GM21423 (cell line): Measurements from ENCODE around the gene TNFRSF18.

ENCODE experiments used
- ATAC-seq: cut with Tn5 transposase; IDR thresholded peaks from one replicate; pipeline ENCODE4 v1.9.1; 2021; ENCODE audit warnings: mild to moderate bottlenecking, moderate library complexity; ENCODE audit not compliant: unreplicated experiment

The TNFRSF18 gene

DNA sequence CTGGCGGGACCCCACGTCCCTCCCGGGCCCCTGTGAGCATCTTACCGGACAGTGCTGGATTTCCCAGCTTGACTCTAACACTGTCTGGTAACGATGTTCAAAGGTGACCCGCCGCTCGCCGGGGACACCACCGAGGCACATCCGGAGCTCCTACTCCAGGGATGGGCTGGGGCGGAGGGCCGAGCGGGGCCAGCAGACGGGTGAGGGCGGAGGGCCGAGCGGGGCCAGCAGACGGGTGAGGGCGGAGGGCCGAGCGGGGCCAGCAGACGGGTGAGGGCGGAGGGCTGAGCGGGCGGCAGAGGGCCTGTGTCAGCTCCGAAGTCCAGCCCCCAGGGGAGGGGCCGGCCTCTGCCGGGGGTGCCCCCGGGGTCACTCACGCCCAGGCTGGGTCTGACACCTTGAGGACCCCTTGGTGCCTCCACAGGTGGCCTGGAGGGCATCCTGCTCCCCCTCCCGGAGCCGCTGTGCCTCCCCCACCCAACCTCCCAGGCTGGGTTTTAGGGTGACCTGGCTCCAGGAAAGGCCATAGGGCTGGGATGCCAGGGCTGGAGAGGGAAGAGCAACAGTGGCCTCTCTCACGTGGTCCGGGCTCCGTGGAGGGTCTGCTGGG lies 38.4 kb downstream of the TNFRSF18 start:
- no peak for ATAC-seq

DNA sequence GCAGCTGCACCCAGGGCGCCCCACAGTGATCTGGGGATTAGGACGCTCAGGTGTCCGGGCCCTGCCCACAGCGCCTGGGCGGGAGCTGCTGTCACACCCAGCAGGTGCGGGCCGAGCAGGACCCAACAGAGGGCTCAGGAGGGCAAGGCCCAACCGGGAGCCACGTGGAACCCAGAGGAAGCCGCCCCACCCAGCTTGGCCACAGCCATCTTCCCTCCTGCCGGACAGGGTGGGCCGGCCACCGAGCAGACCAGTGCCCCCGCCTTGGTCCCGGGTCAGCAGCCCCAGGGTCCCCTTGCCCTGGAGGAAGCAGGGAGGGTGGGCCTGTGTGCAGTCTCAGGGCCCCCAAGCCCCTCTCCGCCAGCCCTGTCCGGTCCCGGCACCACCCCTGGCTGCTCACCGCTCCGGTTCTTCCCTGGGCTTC lies 39.0 kb downstream of the TNFRSF18 start:
- ATAC-seq = no peak

DNA sequence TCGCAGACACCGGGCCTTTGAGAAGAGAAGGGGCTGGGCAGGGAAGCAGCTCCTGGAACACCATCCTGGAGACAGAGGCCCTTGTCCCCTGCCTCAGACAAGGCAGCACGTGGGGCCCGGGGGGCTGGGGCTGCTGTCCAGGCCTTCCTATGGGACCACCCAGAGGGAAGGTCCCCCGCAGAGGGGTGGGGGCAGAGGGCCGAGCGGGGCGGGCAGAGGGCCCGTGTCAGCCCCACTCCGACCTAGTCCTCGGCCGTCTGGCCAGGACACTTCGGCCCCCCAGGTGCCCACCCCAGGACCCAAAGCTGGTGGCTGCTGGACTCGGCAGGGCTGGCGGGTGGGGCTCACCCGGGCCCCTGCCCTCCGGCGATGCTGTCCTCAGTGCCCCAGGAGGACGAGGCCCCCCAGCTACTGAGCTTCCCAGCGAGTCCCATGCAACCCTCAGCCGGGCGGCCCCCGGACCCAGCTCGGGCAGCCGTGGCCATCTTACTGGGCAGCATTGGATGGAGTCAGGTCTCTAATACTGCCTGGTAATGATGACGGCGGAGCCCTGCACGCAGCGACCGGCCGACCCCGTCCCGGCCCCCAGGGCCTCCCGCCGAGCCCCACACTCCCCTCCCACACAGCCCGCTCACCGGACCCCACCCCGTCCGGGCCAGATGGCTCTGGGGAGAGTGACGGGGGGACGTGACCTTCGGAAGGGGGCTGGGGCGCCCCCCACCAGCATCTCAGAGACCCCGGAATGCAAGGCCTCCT lies 39.6 kb downstream of the TNFRSF18 start:
- ATAC-seq = no peak

GRCh38 chr1:1165900-1166421 lies 40.4 kb downstream of the TNFRSF18 start:
- no peak for ATAC-seq

DNA sequence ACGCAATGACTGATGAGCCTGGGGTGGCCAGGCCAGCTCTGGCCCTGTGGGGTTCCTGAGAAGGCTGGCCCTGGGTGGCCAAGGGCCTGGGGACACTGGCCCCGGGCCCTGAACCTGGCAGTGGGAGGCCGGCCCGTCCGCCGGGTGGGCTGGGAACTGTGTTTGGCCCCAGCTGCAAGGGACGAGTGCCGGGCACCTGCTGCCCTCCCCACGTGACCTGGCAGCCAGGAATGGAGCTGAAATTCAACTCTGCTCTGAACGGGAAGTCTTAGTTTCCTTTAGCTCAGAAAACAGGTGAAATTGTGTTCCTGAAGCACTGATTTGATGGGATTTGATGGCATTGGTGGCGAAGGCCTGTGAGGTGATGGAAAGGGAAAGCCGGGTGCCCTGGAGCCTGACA lies 40.9 kb downstream of the TNFRSF18 start:
- no peak for ATAC-seq

GRCh38 chr1:1164701-1165451 lies 41.5 kb downstream of the TNFRSF18 start:
- ATAC-seq = no peak

- ATAC-seq = no peak
Observed at GRCh38 chr1:1164361-1164700, 42.1 kb downstream of the TNFRSF18 start.

DNA sequence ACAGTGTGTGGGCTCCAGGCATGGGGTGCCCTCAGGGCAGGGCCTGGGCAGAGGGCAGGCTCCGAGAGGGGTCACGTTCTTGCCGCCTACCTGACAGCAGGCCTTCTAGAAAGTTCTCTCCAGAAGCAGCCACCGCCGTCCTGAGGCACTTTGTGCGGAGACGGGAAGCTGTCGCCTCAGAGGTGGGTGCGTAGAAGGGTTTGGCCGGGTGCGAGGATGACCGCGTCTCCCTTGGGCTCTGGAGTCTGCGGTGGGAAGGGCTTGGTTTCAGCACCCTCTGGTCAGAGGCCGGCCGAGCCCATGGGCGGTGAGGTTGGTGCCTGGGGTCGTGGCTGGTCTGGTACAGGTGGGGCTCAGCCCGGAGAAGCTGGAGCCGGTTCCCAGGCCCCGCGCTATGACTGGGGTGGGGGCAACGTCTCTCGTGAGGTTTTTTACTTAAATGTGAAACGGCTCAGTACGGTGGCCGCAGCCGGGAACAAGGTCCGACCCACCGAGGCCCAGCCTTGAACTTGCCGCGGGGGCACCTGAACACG lies 42.8 kb downstream of the TNFRSF18 start:
- no peak for ATAC-seq

DNA sequence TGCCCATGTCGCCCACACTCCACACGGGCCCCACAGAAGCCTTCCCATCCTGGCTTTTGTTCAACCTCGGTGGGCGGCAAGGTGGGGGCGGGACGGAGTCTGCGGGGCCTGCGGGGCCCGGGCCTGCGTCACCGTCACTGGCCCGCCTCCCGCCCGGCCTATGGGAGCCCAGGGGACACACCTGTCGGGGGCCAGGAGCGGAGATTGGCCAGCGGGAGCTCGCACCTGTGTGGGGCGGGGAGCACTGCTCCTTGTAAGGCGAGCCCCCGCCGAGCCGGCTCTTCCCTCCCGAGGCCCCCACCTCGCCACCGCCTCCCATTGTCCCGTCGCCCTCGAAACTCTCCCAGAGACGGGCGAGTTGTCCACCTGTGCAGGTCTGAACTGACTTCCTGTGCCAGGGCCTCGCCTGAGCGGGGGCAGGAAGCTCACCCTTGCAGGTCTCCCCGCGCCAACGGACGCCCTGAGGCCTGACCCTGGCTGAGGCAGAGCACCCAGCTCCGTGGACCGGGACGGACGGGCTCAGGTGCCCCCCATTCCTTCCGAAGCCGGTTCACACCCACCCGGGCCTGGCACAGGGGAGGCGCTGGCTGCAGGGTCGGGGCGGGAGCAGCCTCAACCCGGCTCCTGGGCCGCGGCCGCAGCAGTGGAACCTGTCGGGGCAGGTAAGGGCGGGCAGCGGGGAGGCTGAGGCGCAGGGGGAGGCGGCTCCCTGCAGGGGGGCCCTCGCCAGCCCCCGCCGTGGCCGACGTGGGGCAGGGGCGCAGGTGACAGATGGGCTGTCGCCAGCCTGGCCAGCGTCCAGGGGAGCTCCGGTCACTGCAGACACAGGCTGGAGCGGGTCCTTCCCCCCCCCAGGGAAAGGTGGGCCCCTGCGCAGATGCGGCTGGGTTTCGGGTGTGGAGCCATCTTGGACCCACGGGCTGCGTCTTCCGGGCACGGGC lies 43.5 kb downstream of the TNFRSF18 start:
- no peak for ATAC-seq

GRCh38 chr1:1161683-1162079 lies 44.7 kb downstream of the TNFRSF18 start:
- no peak for ATAC-seq

- no peak for ATAC-seq
Observed at GRCh38 chr1:1161078-1161682, 45.2 kb downstream of the TNFRSF18 start.

DNA sequence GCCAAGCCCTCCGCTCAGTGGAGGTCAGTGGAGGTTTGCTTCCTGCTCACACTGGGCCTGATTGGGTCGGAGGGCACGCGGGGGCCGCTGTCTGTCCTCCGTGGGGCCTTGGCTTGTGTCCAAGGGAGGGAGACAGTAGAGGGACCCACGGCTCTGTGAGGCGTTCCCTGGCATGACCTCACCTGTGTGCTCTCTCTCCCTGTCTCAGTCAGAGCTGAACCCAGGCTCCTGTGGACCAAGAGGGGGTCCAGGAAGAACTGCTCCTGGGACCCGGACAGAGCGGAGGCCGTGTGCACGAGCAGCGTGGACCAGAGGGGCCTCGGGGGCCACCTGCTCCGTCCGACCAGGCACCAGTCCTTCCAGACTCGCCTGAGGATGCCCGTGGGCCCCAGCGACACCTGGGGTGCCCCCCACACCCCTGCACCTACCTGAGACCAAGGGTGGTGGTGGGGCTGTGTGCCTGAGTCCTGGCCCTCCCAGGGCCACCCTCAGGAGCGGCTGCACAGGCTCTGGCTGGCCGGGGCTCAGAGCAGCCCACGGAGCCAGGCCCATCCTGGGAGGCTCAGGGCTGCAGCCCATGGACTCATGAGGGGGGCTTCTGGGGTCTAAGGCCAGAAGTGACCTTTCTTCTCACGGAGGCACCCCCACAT lies 46.0 kb downstream of the TNFRSF18 start:
- no peak for ATAC-seq

- peak; percentile 43 for ATAC-seq
Observed at GRCh38 chr1:1157914-1158710, 48.3 kb downstream of the TNFRSF18 start.

GRCh38 chr1:1157426-1157913 lies 48.9 kb downstream of the TNFRSF18 start:
- peak; percentile 32 for ATAC-seq

- ATAC-seq = no peak
Observed at GRCh38 chr1:1157033-1157365, 49.4 kb downstream of the TNFRSF18 start.

DNA sequence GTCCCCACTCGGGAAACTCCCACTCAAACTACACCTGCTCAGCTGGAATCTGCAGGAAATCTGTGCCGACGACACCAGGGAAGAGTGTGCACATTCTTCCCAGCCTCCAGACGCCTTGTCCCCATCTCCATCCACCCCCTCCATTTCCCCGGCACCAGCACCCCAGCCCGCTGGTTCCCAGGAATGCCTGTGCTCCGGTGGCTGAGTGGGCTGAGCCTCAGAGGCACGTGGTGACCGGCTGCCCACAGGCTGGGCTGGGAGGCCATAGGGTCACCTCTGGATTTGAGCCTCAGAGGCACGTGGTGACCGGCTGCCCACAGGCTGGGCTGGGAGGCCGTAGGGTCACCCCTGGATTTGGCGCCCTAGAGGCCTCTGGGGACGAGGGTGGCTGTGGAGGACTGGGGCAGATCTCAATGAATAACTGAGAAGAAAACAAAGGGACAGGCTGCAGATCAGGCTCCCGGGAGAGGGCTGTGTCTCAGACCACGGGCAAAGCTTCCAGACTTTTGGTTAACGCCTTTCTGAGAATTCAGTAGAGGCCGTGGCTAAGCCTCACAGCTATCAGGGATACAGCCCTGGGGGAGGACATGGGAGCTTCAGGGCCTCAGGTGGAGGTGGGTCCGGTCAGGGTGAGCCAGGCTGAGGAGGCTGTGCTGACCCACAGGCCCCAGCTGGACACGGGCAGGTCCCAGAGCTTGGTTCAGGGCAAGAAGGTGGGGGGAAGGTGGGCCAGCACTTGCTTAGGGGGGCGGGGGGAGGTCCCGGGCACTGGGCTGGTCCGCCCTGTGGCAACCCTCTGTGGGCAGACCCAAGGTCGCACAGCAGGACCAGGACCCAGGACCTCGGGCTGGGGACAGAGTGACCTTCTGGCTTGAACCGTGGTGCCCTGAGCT lies 50.0 kb downstream of the TNFRSF18 start:
- no peak for ATAC-seq

DNA sequence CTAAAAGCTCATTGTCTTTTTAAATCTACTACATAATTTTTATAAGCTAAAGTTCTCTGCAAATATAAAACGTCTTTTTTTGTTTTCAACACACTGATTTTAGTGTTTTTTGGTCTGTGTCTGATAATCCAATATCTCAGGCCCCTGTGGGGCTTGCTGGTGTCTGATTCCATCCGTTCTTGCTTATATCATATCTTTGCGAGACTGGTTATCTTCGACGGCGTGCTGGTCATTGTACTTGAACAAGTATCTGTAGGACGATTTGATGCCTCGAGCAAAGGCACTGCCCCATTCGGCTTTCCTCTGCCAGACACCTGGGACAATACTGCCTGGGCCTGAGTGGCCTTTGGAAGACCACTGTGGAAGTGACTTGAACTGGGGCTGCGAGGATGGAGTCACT lies 51.1 kb downstream of the TNFRSF18 start:
- ATAC-seq = no peak

DNA sequence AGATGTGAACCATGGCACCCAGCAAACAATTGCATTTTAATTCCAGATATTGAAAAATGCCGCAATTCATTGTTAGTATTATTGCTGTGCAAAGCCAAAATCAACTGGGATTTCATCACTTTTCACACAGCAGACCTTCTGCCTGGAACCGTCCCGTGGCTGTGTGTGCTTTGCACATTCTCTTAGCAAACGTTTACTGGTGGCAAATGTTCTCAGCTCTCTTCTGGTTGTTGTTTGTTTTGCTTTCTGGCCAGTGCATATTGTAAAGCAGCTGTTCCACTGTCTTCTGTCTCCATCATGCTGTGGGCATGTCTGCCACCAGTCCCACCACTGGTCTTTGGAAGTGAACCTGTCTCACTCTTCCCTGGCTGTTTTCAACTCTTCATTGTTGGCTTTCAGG lies 52.5 kb downstream of the TNFRSF18 start:
- ATAC-seq = no peak
